OCI-LY3 (cell line): ENCODE measurements around the gene VPS13D.

Experiments
- H2AFZ ChIP-seq: fragments of 200-600, 300-600 bp; shearing (Covaris generic); 2 replicates; pipeline ENCODE4 v1.6.0; 2014; ENCODE audit warnings: antibody characterized with exemption, low read depth, low read length
- H3K27ac ChIP-seq: fragments of 200-600, 300-600 bp; sonication (generic); 2 replicates; pipeline ENCODE4 v1.5.1; 2014; ENCODE audit warnings: mild to moderate bottlenecking, low read length, moderate library complexity, mixed read lengths
- H3K27me3 ChIP-seq: fragments of 200-600, 300-600 bp; sonication (generic); 2 replicates; pipeline ENCODE4 v1.6.1; 2014; ENCODE audit warnings: low read depth, low read length, mixed read lengths
- H3K36me3 ChIP-seq: fragments of 200-600, 300-600 bp; sonication (generic); replicated peaks from 2 replicates; pipeline ENCODE3; 2014; ENCODE audit warnings: low read depth, low read length, mixed read lengths
- H3K4me1 ChIP-seq: fragments of 300-600, 200-600 bp; sonication (generic); 2 replicates; pipeline ENCODE4 v1.6.1; 2014; ENCODE audit warnings: low read length, mixed read lengths
- H3K4me2 ChIP-seq: fragments of 200-600, 300-600 bp; sonication (generic); 2 replicates; pipeline ENCODE4 v1.6.1; 2014; ENCODE audit warnings: low read length, mixed read lengths
- H3K4me3 ChIP-seq: fragments of 300-600, 200-600 bp; sonication (generic); 2 replicates; pipeline ENCODE4 v1.5.1; 2014; ENCODE audit warnings: antibody characterized with exemption, mild to moderate bottlenecking, low read length, moderate library complexity
- H3K79me2 ChIP-seq: fragments of 300-600, 200-600 bp; shearing (Covaris generic); 2 replicates; pipeline ENCODE4 v1.6.1; 2014; ENCODE audit warnings: mild to moderate bottlenecking, low read length, mixed read lengths
- H3K9ac ChIP-seq: fragments of 300-600, 200-600 bp; shearing (Covaris generic); 2 replicates; pipeline ENCODE4 v1.6.0; 2014; ENCODE audit warnings: mild to moderate bottlenecking, low read length, moderate library complexity
- H3K9me3 ChIP-seq: fragments of 200-600, 300-600 bp; shearing (Covaris generic); 2 replicates; pipeline ENCODE4 v1.6.1; 2014; ENCODE audit warnings: low read length, mixed read lengths; ENCODE audit not compliant: insufficient read depth
- H4K20me1 ChIP-seq: fragments of 200-600, 300-600 bp; sonication (generic); 2 replicates; pipeline ENCODE4 v1.6.1; 2016; ENCODE audit warnings: low read length, mixed read lengths; ENCODE audit not compliant: insufficient read depth
- CTCF ChIP-seq: fragments of 200-600, 300-600 bp; sonication (generic); IDR thresholded peaks from 2 replicates; pipeline ENCODE4 v1.5.1; 2014; ENCODE audit warnings: antibody characterized with exemption, low read length, low read depth
- EZH2phosphoT487 ChIP-seq: fragments of 200-600 bp; shearing (Covaris generic); IDR thresholded peaks from 2 replicates; pipeline ENCODE4 v1.6.1; 2018; ENCODE audit warnings: antibody characterized with exemption, mixed run types, low read depth

VPS13D gene

GRCh38 chr1:12338017-12338416 is 108.2 kb downstream of the VPS13D start:
- H3K79me2 ChIP-seq, result no peaks in the 10 kb centered on the region
- no peaks in the 10 kb centered on the region for H3K27me3 ChIP-seq
- H2AFZ ChIP-seq, result no peak overlapping the region
- H3K36me3 ChIP-seq, result no peaks in the 10 kb centered on the region
- no peak overlapping the region for H3K9ac ChIP-seq
- H3K27ac ChIP-seq, result no peak overlapping the region
- no peaks in the 10 kb centered on the region for H3K9me3 ChIP-seq
- TF ChIP-seq CTCF (no peak), EZH2phosphoT487 (no peak)
- H3K4me3 ChIP-seq, result no peak overlapping the region
- H3K4me1 ChIP-seq, result peaks cover 8% of the 10 kb centered on the region
- no peaks in the 10 kb centered on the region for H4K20me1 ChIP-seq
- no peak overlapping the region for H3K4me2 ChIP-seq

- no peak overlapping the region for H2AFZ ChIP-seq
- no peak for TF ChIP-seq CTCF
- TF ChIP-seq EZH2phosphoT487, result no peak
- H3K4me3 ChIP-seq, result no peak overlapping the region
- peaks cover 12% of the 10 kb centered on the region for H3K4me1 ChIP-seq
- no peaks in the 10 kb centered on the region for H3K36me3 ChIP-seq
- H4K20me1 ChIP-seq, result no peaks in the 10 kb centered on the region
- no peak overlapping the region for H3K4me2 ChIP-seq
- no peaks in the 10 kb centered on the region for H3K9me3 ChIP-seq
- no peaks in the 10 kb centered on the region for H3K27me3 ChIP-seq
- H3K79me2 ChIP-seq, result no peaks in the 10 kb centered on the region
- H3K27ac ChIP-seq, result no peak overlapping the region
- H3K9ac ChIP-seq, result no peak overlapping the region
Measured at GRCh38 chr1:12338823-12339222, 109.0 kb downstream of the VPS13D start.

GRCh38 chr1:12339396-12339795 is 109.6 kb downstream of the VPS13D start:
- Histone ChIP-seq H3K27ac (no peak overlapping the region), H3K4me2 (no peak overlapping the region), H3K79me2 (no peaks in the 10 kb centered on the region), H3K36me3 (no peaks in the 10 kb centered on the region), H3K4me3 (no peak overlapping the region), H3K9ac (no peak overlapping the region), H4K20me1 (no peaks in the 10 kb centered on the region), H3K9me3 (no peaks in the 10 kb centered on the region), H2AFZ (no peak overlapping the region), H3K4me1 (peaks cover 18% of the 10 kb centered on the region), H3K27me3 (no peaks in the 10 kb centered on the region)
- TF ChIP-seq EZH2phosphoT487, result no peak
- TF ChIP-seq CTCF, result no peak

GRCh38 chr1:12339811-12340543 is 110.1 kb downstream of the VPS13D start:
- Histone ChIP-seq H3K9ac (no peak overlapping the region), H3K27ac (no peak overlapping the region), H3K4me3 (no peak overlapping the region), H3K4me1 (peaks cover 24% of the 10 kb centered on the region), H3K4me2 (no peak overlapping the region), H4K20me1 (no peaks in the 10 kb centered on the region), H3K36me3 (no peaks in the 10 kb centered on the region), H3K9me3 (no peaks in the 10 kb centered on the region), H2AFZ (no peak overlapping the region), H3K27me3 (no peaks in the 10 kb centered on the region), H3K79me2 (no peaks in the 10 kb centered on the region)
- no peak for TF ChIP-seq CTCF
- no peak for TF ChIP-seq EZH2phosphoT487
